MCF 10A (cell line): ENCODE data around the gene CDH15. TPM values are rescaled to one million over a fixed set of nuclear protein-coding genes. Genes with fewer than 3 reads are reported as not detected.

Experiments
- BruUV-seq: library from RNA; stranded (reverse); fragments of 400-500 nt; replicated peaks from 2 replicates; lab custom pipeline; 2021; lab: Mats Ljungman, UMichigan
- CTCF ChIA-PET: fragments of 300-600 bp; sonication (Branson Sonifier 250); formaldehyde crosslinking; extraction: SDS; loops from one replicate; lab custom pipeline; 2021; ENCODE audit warnings: antibody characterized with exemption, inconsistent platforms; lab: Yijun Ruan, JAX
- POLR2A ChIA-PET: fragments of 300-600, 350-650 bp; sonication (Branson Sonifier 250); formaldehyde crosslinking; extraction: SDS; loops from one replicate; lab custom pipeline; 2020; ENCODE audit warnings: antibody characterized with exemption, inconsistent platforms; lab: Yijun Ruan, JAX
- DNase-seq: peaks from one replicate; pipeline ENCODE4 v3.0.0-alpha.2; 2018; ENCODE audit not compliant: unreplicated experiment
- H3K27ac Mint-ChIP-seq: one replicate; pipeline ENCODE4 v1.8.0; 2022; ENCODE audit warnings: mild to moderate bottlenecking, low read depth, mixed read lengths; ENCODE audit not compliant: unreplicated experiment
- H3K27me3 Mint-ChIP-seq: one replicate; pipeline ENCODE4 v1.8.0; 2022; ENCODE audit warnings: mixed read lengths; ENCODE audit not compliant: insufficient read depth, unreplicated experiment
- H3K36me3 Mint-ChIP-seq: one replicate; pipeline ENCODE4 v1.8.0; 2022; ENCODE audit warnings: mild to moderate bottlenecking, moderate library complexity, mixed read lengths; ENCODE audit not compliant: insufficient read depth, unreplicated experiment
- H3K4me1 Mint-ChIP-seq: one replicate; pipeline ENCODE4 v1.8.0; 2022; ENCODE audit warnings: mixed read lengths; ENCODE audit not compliant: insufficient read depth, unreplicated experiment
- H3K4me3 Mint-ChIP-seq: one replicate; pipeline ENCODE4 v1.8.0; 2022; ENCODE audit warnings: mild to moderate bottlenecking, moderate library complexity, mixed read lengths; ENCODE audit not compliant: unreplicated experiment
- H3K9me3 Mint-ChIP-seq: one replicate; pipeline ENCODE4 v1.8.0; 2022; ENCODE audit warnings: mixed read lengths; ENCODE audit not compliant: unreplicated experiment
- intact Hi-C: fragments of 100-400 bp; cut with micrococcal nuclease; formaldehyde crosslinking; loops from 2 replicates; pipeline ENCODE4 v1.14.1; 2022
- total RNA-seq: library from RNA; stranded (reverse); gene quantifications from 2 replicates; pipeline ENCODE4 v1.2.3, GENCODE V29; 2022
- TF ChIP-seq, protein P1 (sequence below): fragments of 200-600 bp; IDR thresholded peaks from one replicate; pipeline ENCODE4 v1.8.0; 2022; ENCODE audit warnings: antibody characterized with exemption, mild to moderate bottlenecking; ENCODE audit not compliant: unreplicated experiment

Gene CDH15
- total RNA-seq, 1 experiment from 2014 or later: not detected

DNA sequence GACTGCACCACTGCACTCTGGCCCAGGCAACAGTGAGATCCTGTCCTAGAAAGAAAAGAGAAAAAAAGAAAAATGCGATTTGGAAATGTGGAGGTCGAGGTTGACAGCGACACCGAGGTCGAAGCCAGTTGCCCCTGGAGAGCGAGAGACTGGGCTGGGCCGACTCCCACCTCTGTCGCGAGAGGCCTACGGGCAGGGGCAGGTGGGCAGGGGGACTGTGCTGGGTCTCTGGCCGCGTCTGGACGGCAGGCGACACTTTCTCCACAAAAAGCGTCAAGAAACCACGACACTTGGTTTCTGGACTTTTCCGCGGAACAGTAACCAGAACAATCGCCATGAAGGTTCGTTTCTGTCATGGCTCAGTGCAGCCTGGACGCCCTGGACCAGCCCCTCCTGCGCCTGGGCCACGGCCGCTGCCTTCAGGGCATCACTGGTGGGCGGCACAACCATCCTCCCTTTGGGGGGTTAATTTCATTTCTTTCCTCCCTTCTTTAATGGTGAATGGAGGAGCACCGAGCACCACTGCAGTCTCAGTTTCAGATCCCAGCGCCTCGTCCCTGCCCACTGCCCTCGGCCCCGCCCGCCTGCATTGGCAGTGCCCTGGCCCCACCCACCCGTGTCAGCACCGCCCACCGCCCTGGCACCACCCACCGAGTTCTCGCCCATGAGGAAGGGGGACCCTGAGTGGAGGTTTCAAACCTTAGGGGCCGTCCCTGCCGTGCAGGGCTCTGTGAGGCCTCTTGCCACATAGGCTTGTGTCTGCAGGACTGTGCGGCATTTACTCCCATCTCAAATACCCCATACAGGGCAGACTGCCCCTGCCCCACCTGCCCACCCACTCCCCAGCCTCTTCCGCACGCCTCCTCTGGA lies 18.5 kb upstream of the CDH15 start:
- H3K27me3 Mint-ChIP-seq: no peaks in the 10 kb centered on the region
- H3K4me1 Mint-ChIP-seq: peaks cover 13% of the 10 kb centered on the region
- H3K36me3 Mint-ChIP-seq: peaks cover 48% of the 10 kb centered on the region
- no peak overlapping the region for H3K27ac Mint-ChIP-seq
- BruUV-seq: no TSS peak
- POLR2A ChIA-PET: no interaction called here
- DNase-seq: no peak
- H3K4me3 Mint-ChIP-seq: no peak overlapping the region
- peaks cover 9% of the 10 kb centered on the region for H3K9me3 Mint-ChIP-seq
- intact Hi-C loops: no loop called here
- CTCF ChIA-PET: no interaction called here
- TF ChIP-seq, protein P1, sequence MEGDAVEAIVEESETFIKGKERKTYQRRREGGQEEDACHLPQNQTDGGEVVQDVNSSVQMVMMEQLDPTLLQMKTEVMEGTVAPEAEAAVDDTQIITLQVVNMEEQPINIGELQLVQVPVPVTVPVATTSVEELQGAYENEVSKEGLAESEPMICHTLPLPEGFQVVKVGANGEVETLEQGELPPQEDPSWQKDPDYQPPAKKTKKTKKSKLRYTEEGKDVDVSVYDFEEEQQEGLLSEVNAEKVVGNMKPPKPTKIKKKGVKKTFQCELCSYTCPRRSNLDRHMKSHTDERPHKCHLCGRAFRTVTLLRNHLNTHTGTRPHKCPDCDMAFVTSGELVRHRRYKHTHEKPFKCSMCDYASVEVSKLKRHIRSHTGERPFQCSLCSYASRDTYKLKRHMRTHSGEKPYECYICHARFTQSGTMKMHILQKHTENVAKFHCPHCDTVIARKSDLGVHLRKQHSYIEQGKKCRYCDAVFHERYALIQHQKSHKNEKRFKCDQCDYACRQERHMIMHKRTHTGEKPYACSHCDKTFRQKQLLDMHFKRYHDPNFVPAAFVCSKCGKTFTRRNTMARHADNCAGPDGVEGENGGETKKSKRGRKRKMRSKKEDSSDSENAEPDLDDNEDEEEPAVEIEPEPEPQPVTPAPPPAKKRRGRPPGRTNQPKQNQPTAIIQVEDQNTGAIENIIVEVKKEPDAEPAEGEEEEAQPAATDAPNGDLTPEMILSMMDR: no peak

DNA sequence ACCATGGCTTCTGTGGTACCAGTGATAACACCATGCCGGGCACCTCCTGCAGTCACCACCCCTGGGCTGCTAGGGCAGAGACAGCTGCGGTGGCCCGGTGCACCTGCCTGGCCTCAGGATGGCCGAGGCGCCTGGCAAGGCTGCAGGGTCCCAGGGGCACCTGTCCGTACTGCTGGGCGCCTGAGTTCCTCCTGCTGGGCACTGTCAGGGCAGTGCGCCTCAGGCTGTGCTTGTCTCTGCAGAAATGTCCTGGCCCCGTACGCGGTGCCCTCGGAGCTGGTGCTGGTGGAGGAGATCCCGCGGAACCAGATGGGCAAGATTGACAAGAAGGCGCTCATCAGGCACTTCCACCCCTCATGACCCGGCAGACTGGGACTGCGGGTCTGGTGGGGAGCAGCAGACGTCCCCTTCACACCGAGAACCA lies 17.7 kb upstream of the CDH15 start:
- Mint-ChIP-seq H3K4me1 (peaks cover 13% of the 10 kb centered on the region), H3K9me3 (peaks cover 6% of the 10 kb centered on the region), H3K27ac (no peak overlapping the region), H3K36me3 (peaks cover 41% of the 10 kb centered on the region), H3K27me3 (no peaks in the 10 kb centered on the region), H3K4me3 (no peak overlapping the region)
- no peak for DNase-seq
- no TSS peak for BruUV-seq
- ChIA-PET CTCF (interaction anchor here (0.9 kb wide), 1 partner anchor 13 kb away, joined by 3 read pairs; no protein-coding TSS in a partner anchor), POLR2A (no interaction called here)
- intact Hi-C loops: no loop called here
- TF ChIP-seq, protein P1: no peak

DNA sequence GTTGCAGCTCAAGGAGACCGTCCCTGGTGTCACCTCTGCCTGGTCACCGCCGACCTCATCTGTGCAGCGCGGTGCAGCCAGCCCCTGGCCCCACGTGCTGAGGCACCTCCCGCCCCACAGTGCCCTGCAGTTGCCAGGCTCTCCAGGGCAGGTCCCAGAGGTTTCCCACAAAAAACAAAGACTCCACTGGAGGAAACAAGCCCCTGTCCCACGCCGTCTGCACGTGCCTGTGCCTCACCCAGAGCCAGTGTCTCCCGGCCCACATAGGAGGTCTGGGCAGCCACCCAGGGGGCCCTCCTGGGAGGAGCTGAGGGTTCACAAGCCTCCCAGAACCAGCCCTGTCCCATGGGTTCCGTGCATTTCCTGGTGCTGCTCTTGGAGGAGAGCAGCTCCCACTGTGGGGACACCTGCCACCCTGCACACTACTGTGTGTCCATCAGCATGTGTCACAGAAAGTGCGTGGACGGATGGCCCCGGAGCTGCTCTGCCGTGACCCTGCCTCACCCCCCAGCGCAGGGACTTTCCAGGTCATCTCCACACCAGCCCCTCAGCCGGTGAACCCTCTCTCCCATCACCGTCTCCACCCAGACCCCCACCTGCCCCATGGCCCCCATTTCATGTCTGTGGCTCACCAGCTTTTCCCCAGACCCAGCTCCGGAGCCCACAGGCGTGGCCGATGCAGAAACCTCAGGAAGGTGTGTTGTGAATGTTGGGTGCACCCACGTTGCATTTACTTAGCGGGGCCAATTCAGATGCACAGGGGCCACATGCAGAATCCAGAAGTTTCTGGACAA lies 17.0 kb upstream of the CDH15 start:
- intact Hi-C loops: no loop called here
- BruUV-seq: no TSS peak
- CTCF ChIA-PET: interaction anchor here (0.6 to 0.9 kb wide), 3 partner anchors 12 to 717 kb away, joined by 3 to 4 read pairs (median 3); no protein-coding TSS in a partner anchor

More for the DNA sequence above, 17.0 kb upstream of the CDH15 start:
- H3K4me1 Mint-ChIP-seq: peaks cover 8% of the 10 kb centered on the region
- POLR2A ChIA-PET: interaction anchor here (0.5 to 2.3 kb wide), 3 partner anchors 343 to 352 kb away, joined by 4 to 7 read pairs (median 5); partner anchors contain the start of gene APRT
- no peak for DNase-seq
- peaks cover 38% of the 10 kb centered on the region for H3K36me3 Mint-ChIP-seq
- no peak overlapping the region for H3K27ac Mint-ChIP-seq
- H3K27me3 Mint-ChIP-seq: no peaks in the 10 kb centered on the region
- TF ChIP-seq, protein P1: no peak
- H3K4me3 Mint-ChIP-seq: no peak overlapping the region
- no peaks in the 10 kb centered on the region for H3K9me3 Mint-ChIP-seq
